NCI-H460 (cell line): ENCODE results near the gene ZNF726. TPM values are rescaled to one million over a fixed set of nuclear protein-coding genes. Genes with fewer than 3 reads are reported as not detected.
"Not testable (repeated sequence)": the region's sequence is repeated elsewhere in the genome, so short reads cannot be mapped to it uniquely, and the experiment has no call there.

ENCODE experiments used
- DNase-seq: peaks from one replicate; pipeline ENCODE4 v3.0.0-alpha.2; 2016; ENCODE audit warnings: low read depth; ENCODE audit errors: extremely low read depth
- polyA plus RNA-seq: library from polyadenylated mRNA; depleted of rRNA; stranded (reverse); fragments of >200 nt; gene quantifications from 2 replicates; pipeline ENCODE4 v1.2.3, GENCODE V29; 2014; cell fraction: nucleus; rRNA removed
- total RNA-seq: library from RNA; depleted of rRNA; stranded (reverse); fragments of >200 nt; shearing (Covaris generic); gene quantifications from 2 replicates; pipeline ENCODE4 v1.2.3, GENCODE V29; 2014; rRNA removed

Gene ZNF726
- 0.15 TPM in 1 of 2 replicates, not detected in the other for total RNA-seq
- polyA plus RNA-seq: not detected in 2 replicates

- no peak for DNase-seq
Observed at GRCh38 chr19:23914402-23915286, at the start of gene ZNF726. TSS of gene ZNF726 (plus strand) at chr19:23914886. CDS start at chr19:23914995, 109 bp downstream.

- no peak for DNase-seq
Observed at GRCh38 chr19:23867895-23868294, 46.8 kb upstream of the ZNF726 start.

- no peak for DNase-seq
Observed at GRCh38 chr19:23868630-23869029, 46.1 kb upstream of the ZNF726 start.

GRCh38 chr19:23872282-23872919 is 42.3 kb upstream of the ZNF726 start:
- no peak for DNase-seq

- DNase-seq: no peak
Observed at GRCh38 chr19:23876261-23876660, 38.4 kb upstream of the ZNF726 start.

GRCh38 chr19:23876756-23877155 is 37.9 kb upstream of the ZNF726 start:
- DNase-seq: not testable (repeated sequence)

GRCh38 chr19:23882493-23882892 is 32.2 kb upstream of the ZNF726 start:
- no peak for DNase-seq

GRCh38 chr19:23884363-23884762 is 30.3 kb upstream of the ZNF726 start:
- DNase-seq: no peak

- no peak for DNase-seq
Observed at GRCh38 chr19:23887642-23888041, 27.0 kb upstream of the ZNF726 start.

- DNase-seq: not testable (repeated sequence)
Observed at GRCh38 chr19:23896096-23896495, 18.6 kb upstream of the ZNF726 start.

GRCh38 chr19:23896912-23897311 is 17.8 kb upstream of the ZNF726 start:
- no peak for DNase-seq

- DNase-seq: no peak
Observed at GRCh38 chr19:23901360-23901759, 13.3 kb upstream of the ZNF726 start.

GRCh38 chr19:23904406-23904805 is 10.3 kb upstream of the ZNF726 start:
- no peak for DNase-seq

GRCh38 chr19:23905771-23906170 is 8.9 kb upstream of the ZNF726 start:
- no peak for DNase-seq

- DNase-seq: no peak
Observed at GRCh38 chr19:23906835-23907234, 7.9 kb upstream of the ZNF726 start.

- no peak for DNase-seq
Observed at GRCh38 chr19:23908165-23908564, 6.5 kb upstream of the ZNF726 start.

- DNase-seq: no peak
Observed at GRCh38 chr19:23909222-23909621, 5.5 kb upstream of the ZNF726 start.

- no peak for DNase-seq
Observed at GRCh38 chr19:23913931-23914330, 755 bp upstream of the ZNF726 start.

GRCh38 chr19:23916991-23917390 is 2.3 kb downstream of the ZNF726 start:
- no peak for DNase-seq

GRCh38 chr19:23917856-23918255 is 3.2 kb downstream of the ZNF726 start:
- DNase-seq: no peak

GRCh38 chr19:23925285-23925684 is 10.6 kb downstream of the ZNF726 start:
- no peak for DNase-seq

- DNase-seq: no peak
Observed at GRCh38 chr19:23932878-23933277, 18.2 kb downstream of the ZNF726 start.
